HG03571 (cell line): Measurements from ENCODE around the gene MIP.
"Not testable (repeated sequence)": the region's sequence is repeated elsewhere in the genome, so short reads cannot be mapped to it uniquely, and the experiment has no call there.

Source experiments
- ATAC-seq: cut with Tn5 transposase; IDR thresholded peaks from one replicate; pipeline ENCODE4 v1.9.1; 2021; ENCODE audit not compliant: unreplicated experiment

The MIP gene

DNA sequence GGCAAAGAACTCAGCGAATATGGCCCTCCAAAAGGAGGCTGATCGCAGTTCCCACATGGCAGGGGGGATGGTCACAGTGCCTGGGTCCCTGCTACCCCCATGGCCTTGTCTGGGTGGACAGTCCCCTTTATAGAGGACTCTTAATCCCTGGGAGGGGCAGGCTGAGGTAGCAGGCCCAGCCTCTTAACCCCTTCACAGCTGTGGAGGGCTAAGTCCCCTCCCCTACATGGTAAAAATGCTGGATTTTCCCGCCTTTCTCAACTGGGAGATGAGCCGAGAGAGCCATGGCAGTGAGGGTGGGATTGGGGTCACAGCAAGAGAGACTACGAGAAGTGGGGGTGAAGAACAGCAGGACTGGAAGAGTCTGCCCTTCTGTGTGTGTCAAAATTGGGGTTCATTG, at the start of gene MIP:
Gene MIP (minus strand): TSS at position 101 of the 400 bp plus-strand sequence. CDS start 44 bp downstream, at position 57.
- ATAC-seq: no peak

DNA sequence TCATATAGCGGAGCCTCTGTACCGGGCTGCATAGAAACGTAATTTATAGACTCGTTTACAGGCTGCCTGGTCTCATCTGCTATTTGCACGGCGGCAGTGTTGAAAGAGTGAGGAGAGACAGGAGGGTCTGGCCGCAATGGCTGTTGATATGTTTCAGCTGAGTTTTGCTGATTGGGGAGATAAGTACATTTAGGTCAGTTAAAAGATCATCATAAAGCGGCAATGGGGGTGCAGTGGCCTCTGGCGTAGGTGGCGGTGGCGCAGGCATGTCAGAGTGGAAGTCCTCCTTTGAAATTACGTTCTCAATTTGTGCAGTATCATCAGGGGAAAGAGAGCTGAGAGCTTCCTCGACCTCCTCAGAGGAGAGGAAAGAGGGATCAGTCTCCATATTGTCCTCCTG, 45.4 kb upstream of the MIP start:
- not testable (repeated sequence) for ATAC-seq

DNA sequence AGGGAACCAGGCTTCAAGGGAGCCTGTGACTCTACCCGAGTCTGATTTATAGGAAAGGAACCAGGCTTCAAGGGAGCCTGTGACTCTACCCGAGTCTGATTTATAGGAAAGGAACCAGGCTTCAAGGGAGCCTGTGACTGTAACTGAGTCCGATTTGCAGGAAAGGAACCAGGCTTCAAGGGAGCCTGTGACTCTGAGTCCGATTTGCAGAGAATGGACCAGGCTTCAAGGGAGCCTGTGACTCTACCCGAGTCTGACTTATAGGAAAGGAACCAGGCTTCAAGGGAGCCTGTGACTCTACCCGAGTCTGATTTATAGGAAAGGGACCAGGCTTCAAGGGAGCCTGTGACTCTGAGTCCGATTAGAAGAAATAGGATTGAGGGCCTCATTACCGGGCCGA, 45.0 kb upstream of the MIP start:
- ATAC-seq: not testable (repeated sequence)

DNA sequence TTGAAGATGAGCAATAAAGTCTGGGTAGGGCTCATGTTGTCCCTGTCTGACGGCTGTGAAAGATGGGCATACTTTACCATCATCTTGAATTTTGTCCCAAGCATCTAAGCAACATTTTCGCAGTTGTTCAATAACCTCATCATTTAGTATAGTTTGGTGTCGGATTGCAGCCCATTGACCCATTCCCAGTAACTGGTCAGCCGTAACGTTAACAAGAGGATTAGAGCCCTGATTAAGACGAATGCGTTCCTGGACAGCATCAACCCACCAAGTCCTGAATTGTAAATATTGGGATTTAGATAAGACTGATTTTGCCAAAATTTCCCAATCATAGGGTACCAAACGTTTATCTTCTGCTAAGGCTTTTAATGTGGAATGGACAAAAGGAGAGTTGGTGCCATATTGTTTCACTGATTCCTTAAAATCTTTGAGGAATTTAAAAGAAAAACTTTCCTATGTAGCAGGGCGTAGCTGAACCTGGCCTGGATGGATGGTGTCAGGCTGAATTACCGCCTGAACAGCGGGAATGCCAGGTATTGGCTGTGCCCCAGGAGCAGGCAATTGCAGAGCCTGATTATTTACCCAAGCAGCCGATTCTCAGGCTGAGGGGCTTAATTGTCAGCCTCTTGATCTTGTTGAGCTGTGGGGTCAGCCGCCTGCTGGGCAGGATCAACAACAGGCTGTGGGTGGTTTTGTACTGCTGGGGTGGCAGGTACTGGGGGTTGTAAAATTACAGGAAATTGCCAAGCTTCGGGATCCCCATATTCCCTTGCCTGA, 43.9 kb upstream of the MIP start:
- ATAC-seq: not testable (repeated sequence)

DNA sequence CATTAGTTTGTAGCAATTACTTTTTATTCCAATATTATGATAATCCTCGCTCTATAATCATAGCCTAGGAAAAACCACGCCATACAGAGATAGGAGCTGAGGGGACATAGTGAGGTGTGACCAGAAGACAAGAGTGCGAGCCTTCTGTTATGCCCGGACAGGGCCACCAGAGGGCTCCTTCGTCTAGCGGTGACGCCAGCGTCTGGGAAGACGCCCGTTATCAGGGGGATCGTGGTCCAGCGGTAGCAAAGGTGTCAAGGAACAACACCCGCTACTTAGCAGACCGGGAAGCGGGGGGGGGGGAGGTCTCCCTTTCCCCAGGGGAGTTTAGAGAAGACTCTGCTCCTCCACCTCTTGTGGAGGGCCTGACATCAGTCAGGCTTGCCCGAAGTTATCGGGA, 42.2 kb upstream of the MIP start:
- not testable (repeated sequence) for ATAC-seq

DNA sequence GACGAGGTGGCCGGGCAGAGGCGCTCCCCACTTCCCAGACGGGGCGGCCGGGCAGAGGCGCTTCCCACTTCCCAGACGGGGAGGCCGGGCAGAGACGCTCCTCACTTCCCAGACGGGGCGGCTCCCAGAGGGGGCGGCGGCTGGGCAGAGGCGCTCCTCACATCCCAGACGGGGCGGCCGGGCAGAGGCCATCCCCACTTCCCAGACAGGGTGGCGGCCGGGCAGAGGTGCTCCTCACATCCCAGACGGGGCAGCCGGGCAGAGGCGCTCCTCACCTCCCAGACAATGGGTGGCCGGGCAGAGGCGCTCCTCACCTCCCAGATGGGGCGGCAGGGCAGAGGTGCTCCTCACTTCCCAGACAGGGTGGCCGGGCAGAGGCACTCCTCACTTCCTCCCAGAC, 40.0 kb upstream of the MIP start:
- ATAC-seq: not testable (repeated sequence)

DNA sequence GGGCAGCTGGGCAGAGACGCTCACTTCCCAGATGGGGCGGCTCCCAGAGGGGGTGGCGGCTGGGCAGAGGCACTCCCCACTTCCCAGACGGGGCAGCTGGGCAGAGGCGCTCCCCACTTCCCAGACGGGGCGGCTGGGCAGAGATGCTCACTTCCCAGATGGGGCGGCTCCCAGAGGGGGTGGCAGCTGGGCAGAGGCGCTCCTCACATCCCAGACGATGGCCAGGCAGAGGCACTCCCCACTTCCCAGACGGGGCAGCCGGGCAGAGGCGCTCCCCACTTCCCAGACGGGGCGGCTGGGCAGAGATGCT, 39.6 kb upstream of the MIP start:
- ATAC-seq: not testable (repeated sequence)

DNA sequence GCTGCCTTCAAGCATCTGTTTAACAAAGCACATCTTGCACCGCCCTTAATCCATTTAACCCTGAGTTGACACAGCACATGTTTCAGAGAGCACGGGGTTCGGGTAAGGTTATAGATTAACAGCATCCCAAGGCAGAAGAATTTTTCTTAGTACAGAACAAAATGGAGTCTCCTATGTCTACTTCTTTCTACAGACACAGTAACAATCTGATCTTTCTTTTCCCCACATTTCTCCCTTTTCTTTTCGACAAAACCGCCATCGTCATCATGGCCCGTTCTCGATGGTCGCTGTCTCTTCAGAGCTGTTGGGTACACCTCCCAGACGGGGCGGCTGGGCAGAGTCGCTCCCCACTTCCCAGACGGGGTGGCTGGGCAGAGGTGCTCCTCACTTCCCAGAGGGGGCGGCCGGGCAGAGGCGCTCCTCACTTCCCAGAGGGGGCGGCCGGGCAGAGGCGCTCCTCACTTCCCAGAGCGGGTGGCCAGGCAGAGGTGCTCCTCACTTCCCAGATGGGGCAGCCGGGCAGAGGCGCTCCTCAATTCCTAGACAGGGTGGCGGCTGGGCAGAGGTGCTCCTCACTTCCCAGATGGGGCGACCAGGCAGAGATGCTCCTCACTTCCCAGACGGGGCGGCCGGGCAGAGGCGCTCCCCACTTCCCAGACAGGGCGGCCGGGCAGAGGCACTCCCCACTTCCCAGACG, 39.1 kb upstream of the MIP start:
- not testable (repeated sequence) for ATAC-seq

DNA sequence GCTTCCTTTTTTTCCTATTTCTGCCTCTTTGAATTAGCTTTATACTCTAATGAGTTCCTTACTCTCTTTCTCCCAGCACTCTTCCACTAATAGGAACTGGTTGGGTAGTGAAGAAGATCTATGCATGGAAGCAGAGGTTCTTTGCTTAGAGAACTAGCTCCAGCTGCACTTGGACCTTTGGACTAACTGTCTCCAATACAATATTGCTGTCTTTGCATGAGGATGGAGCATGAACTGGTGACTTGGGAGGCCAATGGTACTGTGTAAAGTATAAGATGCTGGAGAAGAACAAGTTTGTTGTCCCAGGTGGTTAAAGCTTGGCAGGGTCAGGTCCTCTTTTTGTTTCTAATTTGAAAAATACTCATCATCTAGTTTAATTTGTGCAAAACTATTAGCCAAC, 35.9 kb upstream of the MIP start:
- ATAC-seq: no peak

DNA sequence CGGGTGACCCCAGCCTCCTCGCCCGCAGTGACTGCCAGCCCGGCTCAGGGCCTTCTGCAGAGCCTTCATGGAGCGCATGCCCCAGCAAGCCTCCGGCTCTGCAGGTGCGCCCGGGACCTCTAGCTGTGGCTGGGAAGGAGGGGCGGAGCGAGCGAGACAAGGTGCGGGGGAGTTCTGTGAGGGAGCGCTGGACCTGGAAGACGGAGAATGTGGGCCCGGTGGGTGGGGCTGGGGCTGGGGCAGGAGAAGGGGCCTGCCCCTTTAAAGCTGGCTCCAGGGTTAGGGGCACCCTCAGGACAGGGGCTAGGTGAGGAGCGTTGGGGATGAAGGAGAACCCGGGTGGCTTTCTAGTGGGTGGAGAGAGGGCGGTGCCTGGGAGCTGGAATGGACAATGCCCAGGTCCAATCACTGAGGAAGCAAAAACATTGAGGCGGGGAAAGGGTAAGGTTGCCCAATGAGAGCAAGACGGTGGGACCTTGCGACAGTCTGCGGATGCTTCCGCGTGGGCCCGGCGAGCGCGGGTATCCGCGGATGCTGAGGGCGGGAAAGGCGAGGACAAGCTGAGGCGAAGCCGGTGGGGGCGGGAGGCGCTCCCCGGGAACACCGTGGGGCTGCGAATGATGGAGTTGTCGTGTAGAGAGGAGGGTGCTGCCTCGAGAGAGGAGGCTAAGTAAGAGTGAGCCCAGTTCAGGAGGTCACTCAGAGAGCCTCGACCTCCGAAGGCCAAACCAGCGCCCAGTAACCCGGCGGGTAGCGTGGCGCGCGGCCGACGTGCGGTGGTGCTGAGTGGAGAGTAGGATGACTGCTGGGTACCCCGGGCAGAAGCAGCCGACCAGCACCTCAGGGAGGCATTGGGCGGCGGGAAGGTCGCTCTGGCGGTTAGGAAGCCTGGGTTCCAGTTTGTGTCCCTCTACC, 33.8 kb upstream of the MIP start, which contains the start of gene GLS2:
Gene GLS2 (minus strand): TSS at position 121 of the 915 bp plus-strand sequence. CDS start 43 bp downstream, at position 78.
- ATAC-seq: peak; percentile 91

DNA sequence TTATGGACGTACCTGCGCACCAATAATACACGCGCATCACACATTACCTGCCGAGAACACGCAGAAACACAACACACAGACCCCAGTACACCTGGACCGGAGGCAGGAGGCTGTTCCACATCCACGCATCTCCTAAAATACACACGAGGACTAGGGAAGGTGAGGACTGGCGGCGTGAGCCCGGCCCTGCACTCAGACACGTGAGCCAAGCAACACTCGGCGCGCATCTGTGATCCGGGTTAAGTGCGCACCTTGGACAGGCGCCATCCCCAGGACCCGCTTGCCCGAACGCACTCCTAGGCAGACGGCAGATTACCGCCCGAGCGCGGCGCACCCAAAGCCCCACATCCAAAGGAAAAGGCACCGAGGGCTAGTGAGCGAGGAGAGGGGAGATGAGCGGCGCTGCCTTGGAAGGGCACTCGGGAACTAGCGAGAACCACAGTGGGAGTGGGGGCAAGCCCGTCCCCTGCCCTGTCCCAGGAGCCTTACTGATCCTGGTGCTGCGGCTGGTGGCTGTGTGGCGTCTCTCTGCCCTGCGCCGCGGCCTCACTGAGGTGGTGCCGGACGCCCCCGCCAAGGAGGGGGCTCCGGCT, 33.1 kb upstream of the MIP start:
- no peak for ATAC-seq

DNA sequence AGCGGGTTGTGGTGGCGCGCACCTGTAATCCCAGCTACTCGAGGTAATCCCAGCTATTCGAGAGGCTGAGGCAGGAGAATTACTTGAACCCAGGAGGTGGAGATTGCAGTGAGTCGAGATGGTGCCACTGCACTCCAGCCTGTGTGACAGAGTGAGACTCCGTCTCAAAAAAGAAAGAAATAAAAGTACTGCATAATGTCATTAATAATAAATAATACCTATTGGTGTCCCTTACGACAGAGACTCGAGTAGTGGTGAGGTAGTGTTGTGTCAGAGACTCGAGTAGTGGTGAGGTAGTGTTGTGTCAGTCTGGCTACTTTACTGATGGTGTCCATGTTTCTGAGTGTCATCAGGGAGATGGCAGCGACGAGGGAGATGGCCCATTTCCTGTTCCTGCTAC, 32.2 kb upstream of the MIP start:
- ATAC-seq: no peak

DNA sequence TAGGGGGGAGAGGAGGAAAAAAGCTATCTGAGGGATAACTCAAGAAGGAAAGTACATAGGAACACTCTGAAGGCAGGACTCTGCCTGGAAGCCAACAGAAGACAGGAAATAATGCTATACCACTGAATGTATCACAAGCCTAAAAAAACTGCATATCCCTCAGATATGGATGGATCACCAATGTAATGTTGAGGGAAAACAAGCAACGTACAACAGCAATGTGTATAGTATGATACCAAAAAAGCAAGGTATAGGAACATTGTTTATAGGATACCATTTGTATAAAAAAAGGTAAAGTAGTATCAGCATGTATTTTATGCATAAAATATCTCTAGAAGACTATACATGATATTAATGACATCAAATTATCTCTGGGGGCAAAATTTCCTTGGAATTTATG, 30.1 kb upstream of the MIP start:
- ATAC-seq: no peak

DNA sequence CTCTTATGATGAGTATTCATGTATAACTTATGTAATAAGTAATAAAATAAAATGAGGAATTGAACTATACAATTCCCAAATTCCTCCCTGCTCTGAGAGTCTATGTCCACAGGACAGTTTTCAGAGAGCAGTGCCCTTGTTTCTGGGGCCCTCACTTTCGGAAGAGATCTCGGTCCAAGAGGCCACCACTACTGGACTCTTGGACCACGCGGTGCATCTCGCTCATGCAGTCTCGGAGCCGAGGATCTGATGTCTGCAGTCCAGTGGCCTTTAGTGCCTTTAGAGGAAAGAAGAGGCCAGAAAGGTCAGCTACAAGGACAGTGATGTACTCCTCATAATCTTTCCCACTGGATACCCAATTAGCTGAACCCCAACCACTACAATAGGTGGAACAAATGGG, 25.2 kb upstream of the MIP start:
- ATAC-seq: no peak

DNA sequence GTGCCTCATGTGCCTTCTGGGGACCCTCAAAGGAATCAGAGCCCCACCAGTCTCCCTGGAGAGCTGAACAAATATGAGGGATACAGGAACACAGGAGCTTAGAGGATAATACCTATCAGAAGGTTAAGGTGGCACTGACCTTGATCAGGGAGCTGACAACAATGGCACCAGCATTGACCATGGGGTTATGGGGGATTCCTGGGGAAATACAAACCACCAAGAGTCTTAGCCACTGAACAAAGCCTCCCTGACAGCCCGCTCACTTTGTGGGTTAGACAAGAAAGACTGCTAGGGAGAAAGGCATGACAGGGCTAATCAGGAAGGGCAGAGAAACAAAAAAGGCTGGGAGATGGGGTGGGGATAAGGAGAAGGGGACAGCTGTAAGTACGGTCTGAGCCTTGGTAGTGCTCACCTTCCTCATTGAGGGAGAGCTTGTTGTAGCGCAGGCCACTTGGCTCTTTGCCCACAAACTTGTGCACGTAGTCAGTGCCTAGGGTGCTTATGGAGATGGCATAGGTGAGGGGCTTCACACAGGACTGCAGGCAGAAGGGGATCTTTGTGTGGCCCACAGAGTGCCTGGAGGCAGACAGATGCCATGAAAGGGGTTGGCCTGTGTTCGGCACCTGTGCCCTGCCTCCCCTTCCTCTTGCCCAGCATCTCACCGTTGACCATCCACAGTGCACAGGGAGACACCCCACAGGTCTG, 23.2 kb upstream of the MIP start:
- ATAC-seq: no peak

DNA sequence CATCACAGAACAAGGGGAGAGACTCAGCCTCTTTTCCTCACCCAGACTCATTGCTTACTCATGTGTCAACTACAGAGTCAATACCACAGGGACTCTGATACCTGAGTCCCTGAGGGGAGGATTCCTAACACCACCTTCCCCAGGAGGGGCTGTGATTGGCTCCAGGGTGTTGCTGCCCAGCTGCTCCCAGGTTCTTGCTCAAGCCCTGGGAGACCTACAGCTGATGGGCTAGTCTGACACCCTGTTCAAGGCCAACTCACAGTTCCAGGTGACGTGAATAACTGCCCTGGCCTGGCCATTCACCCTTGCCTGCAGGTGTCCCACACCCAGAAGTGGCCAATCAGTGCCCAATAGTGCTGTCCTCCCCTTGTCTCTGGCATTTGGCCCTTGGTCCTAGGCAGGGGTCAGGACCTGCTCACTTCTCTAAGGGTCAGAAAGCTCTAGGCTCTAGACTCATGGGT, 22.5 kb upstream of the MIP start:
- no peak for ATAC-seq

DNA sequence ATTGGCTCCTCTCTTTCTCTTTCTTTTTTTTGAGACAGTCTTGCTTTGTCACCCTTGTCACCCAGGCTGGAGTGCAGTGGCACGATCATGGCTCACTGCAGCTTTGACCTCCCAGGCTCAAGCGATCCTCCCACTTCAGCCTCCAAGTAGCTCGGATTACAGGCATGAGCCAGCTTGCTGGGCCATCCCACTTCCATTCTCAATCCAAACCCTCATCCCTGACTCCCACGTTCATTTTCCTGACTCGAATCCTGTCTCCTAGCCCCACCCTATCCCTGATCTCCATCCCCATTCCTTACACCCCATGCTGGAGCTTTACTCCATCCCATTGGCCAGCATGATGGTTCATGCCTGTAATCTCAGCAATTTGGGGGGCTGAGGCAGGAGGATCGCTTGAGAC, 21.7 kb upstream of the MIP start:
- no peak for ATAC-seq

DNA sequence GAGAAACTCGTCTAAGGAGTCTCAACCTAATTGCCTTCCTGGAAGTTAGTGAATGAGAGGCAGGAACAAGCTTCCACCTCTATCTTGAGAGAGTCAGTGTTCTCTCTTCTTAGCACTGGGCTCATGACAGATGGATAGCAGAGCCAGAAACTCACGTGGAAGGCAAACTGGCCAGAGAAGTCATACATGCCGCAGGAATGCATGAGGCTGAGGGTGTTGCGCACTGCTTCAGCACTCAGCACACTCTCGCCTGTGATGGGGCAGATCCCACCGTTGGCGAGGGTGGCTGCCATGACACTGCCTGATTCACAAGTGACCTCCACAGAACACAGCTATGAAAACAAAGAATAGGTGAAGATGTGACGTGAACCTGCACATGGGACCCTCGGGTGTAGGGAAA, 19.9 kb upstream of the MIP start:
- ATAC-seq: no peak

DNA sequence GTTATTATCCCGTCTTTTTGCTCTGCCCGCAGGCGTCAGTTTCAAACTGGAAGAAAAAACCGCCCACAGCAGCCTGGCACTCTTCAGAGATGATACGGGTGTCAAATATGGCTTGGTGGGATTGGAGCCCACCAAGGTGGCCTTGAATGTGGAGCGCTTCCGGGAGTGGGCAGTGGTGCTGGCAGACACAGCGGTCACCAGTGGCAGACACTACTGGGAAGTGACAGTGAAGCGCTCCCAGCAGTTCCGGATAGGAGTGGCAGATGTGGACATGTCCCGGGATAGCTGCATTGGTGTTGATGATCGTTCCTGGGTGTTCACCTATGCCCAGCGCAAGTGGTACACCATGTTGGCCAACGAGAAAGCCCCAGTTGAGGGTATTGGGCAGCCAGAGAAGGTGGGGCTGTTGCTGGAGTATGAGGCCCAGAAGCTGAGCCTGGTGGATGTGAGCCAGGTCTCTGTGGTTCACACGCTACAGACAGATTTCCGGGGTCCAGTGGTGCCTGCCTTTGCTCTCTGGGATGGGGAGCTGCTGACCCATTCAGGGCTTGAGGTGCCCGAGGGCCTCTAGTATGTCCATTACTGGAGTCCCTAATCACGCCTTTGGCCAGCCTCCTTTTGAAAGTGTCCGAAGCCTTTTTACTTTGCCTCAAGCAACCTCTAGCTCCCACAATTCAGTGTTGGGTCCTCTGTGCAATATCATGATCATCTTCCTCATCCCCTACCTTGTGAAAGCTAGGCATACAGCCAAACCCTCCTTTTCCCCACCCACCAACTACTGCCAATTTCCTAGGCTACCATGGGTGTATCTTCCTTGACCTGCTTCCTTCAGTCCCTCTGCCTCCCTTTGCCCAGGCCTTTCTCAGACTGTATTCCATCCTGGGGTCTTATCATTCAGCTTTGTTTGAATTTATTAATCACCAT, 14.8 kb upstream of the MIP start:
- ATAC-seq: no peak
